Uterus (tissue), 4 donors: ENCODE data around the gene CXXC5. TPM values are rescaled to one million over a fixed set of nuclear protein-coding genes. Genes with fewer than 3 reads are reported as not detected.

ENCODE experiments used
- DNase-seq, 2 donors: peaks; one replicate each; pipeline ENCODE4 v3.0.0-alpha.2; 2019 to 2020
- H3K27ac ChIP-seq, 2 donors: fragments of 200-600 bp; sonication (generic); 1 replicate in 1 of 2; 2 replicates in 1 of 2; pipeline ENCODE4 v1.5.1; 2016 to 2018
- H3K27me3 ChIP-seq, 2 donors: fragments of 200-600 bp; sonication (generic); one replicate each; pipeline ENCODE4 v1.5.1; 2018 to 2019; ENCODE audit warnings: control low read depth in 1 of 2
- H3K36me3 ChIP-seq, 2 donors: fragments of 200-600 bp; sonication (generic); one replicate each; pipeline ENCODE4 v1.5.1; 2019; ENCODE audit warnings: control low read depth in 1 of 2
- H3K4me1 ChIP-seq, 2 donors: fragments of 200-600 bp; sonication (generic); one replicate each; pipeline ENCODE4 v1.5.1; 2018 to 2019; ENCODE audit warnings: control low read depth in 1 of 2
- H3K4me3 ChIP-seq, 2 donors: fragments of 200-600 bp; sonication (generic); 1 replicate in 1 of 2; 2 replicates in 1 of 2; pipeline ENCODE4 v1.5.1; 2018 to 2019; ENCODE audit warnings: mild to moderate bottlenecking in 1 of 2
- H3K9me3 ChIP-seq, 2 donors: fragments of 200-600 bp; sonication (generic); one replicate each; pipeline ENCODE4 v1.5.1; 2019; ENCODE audit warnings: control low read depth in 1 of 2
- CTCF ChIP-seq, 4 experiments: fragments of 200-600 bp in 2 of 4; fragments of 450-650 bp in 2 of 4; sonication (generic) in 2 of 4; IDR thresholded peaks; one replicate each; pipeline ENCODE4 v1.5.1; 2016 to 2019; ENCODE audit warnings: antibody characterized with exemption in 4 of 4, mild to moderate bottlenecking in 2 of 4, moderate library complexity in 1 of 4
- POLR2A ChIP-seq, 2 donors: fragments of 450-650 bp; IDR thresholded peaks; one replicate each; pipeline ENCODE4 v1.6.1; 2016; ENCODE audit warnings: antibody characterized with exemption in 2 of 2, mild to moderate bottlenecking in 1 of 2, moderate library complexity in 1 of 2
- intact Hi-C: fragments of 100-400 bp; cut with DNase I; formaldehyde crosslinking; loops from one replicate; pipeline ENCODE4 v1.15.1; 2023; ENCODE audit warnings: low total_unique reads
- total RNA-seq, 4 donors: library from RNA; depleted of rRNA in 3 of 4; stranded (reverse); fragments of >200 nt in 3 of 4; gene quantifications; one replicate each; pipeline versions ENCODE4 v1.1.0 to v1.2.4, GENCODE V29; 2014 to 2023
- donor health status: DM: yes; HTN: yes; CAD: no.

CXXC5 gene
- total RNA-seq, 4 donors from 2014 or later = 3.3 to 51.3 (median 35.0) TPM

- no peak overlapping the region for H3K27ac ChIP-seq
- DNase-seq = no peak
- no peaks in the 10 kb centered on the region for H3K27me3 ChIP-seq
- intact Hi-C loops = no loop called here
- no peaks in the 10 kb centered on the region for H3K9me3 ChIP-seq
- peaks cover 0 to 7% of the 10 kb centered on the region in 2 donors for H3K4me1 ChIP-seq
- H3K4me3 ChIP-seq = no peak overlapping the region
- H3K36me3 ChIP-seq = no peaks in the 10 kb centered on the region
- TF ChIP-seq POLR2A (IDR thresholded peaks at IDR 0.05) (no peak), CTCF (IDR thresholded peaks at IDR 0.05) (no peak)
Measured at GRCh38 chr5:139678751-139679750, 30.9 kb downstream of the CXXC5 start.

GRCh38 chr5:139680368-139681111 lies 32.4 kb downstream of the CXXC5 start:
- H3K27me3 ChIP-seq = no peaks in the 10 kb centered on the region
- no peaks in the 10 kb centered on the region for H3K9me3 ChIP-seq
- no peaks in the 10 kb centered on the region for H3K36me3 ChIP-seq
- peaks cover 0 to 7% of the 10 kb centered on the region in 2 donors for H3K4me1 ChIP-seq
- no peak for DNase-seq
- intact Hi-C loops = no loop called here
- no peak for TF ChIP-seq POLR2A (IDR thresholded peaks at IDR 0.05)
- TF ChIP-seq CTCF (IDR thresholded peaks at IDR 0.05) = no peak
- H3K27ac ChIP-seq = no peak overlapping the region
- no peak overlapping the region for H3K4me3 ChIP-seq

GRCh38 chr5:139681112-139681458 lies 32.9 kb downstream of the CXXC5 start:
- intact Hi-C loops = no loop called here
- no peak for DNase-seq
- no peaks in the 10 kb centered on the region for H3K27me3 ChIP-seq
- H3K27ac ChIP-seq = no peak overlapping the region
- TF ChIP-seq CTCF (IDR thresholded peaks at IDR 0.05) = no peak
- no peak for TF ChIP-seq POLR2A (IDR thresholded peaks at IDR 0.05)
- H3K36me3 ChIP-seq = no peaks in the 10 kb centered on the region
- peaks cover 0 to 7% of the 10 kb centered on the region in 2 donors for H3K4me1 ChIP-seq
- no peaks in the 10 kb centered on the region for H3K9me3 ChIP-seq
- H3K4me3 ChIP-seq = no peak overlapping the region

GRCh38 chr5:139681466-139681865 lies 33.3 kb downstream of the CXXC5 start:
- TF ChIP-seq POLR2A (IDR thresholded peaks at IDR 0.05) (no peak), CTCF (IDR thresholded peaks at IDR 0.05) (no peak)
- intact Hi-C loops = no loop called here
- Histone ChIP-seq H3K27ac (no peak overlapping the region), H3K4me1 (peaks cover 0 to 7% of the 10 kb centered on the region in 2 donors), H3K27me3 (no peaks in the 10 kb centered on the region), H3K4me3 (no peak overlapping the region), H3K36me3 (no peaks in the 10 kb centered on the region), H3K9me3 (no peaks in the 10 kb centered on the region)
- DNase-seq = no peak
